Neural cell (in vitro differentiated cells): ENCODE measurements around the gene PLXNC1. TPM values are rescaled to one million over a fixed set of nuclear protein-coding genes. Genes with fewer than 3 reads are reported as not detected.

Source experiments
- H2AFZ ChIP-seq: fragments of 200-600, 300-800 bp; sonication (generic), shearing (Covaris generic); 2 replicates; pipeline ENCODE4 v1.6.0; 2014; ENCODE audit warnings: low read depth, mild to moderate bottlenecking, antibody characterized with exemption, low read length, moderate library complexity
- H3F3A ChIP-seq: fragments of 200-600 bp; shearing (Covaris generic); 2 replicates; pipeline ENCODE4 v1.6.1; 2016; ENCODE audit warnings: mild to moderate bottlenecking, moderate library complexity, mixed read lengths, antibody characterized with exemption, low read length; ENCODE audit not compliant: insufficient read depth, poor library complexity, severe bottlenecking
- H3K27ac ChIP-seq: fragments of 200-600, 300-800 bp; sonication (generic), shearing (Covaris generic); 2 replicates; pipeline ENCODE4 v1.5.1; 2014; ENCODE audit warnings: mild to moderate bottlenecking, low read length, moderate library complexity
- H3K27me3 ChIP-seq: fragments of 300-800, 200-600 bp; sonication (generic), shearing (Covaris generic); 2 replicates; pipeline ENCODE4 v1.6.0; 2014; ENCODE audit warnings: mild to moderate bottlenecking, low read depth, low read length, moderate library complexity; ENCODE audit not compliant: insufficient read depth
- H3K36me3 ChIP-seq: fragments of 300-800, 200-600 bp; sonication (generic), shearing (Covaris generic); 2 replicates; pipeline ENCODE4 v1.5.1; 2014; ENCODE audit warnings: mild to moderate bottlenecking, antibody characterized with exemption, low read length, moderate library complexity; ENCODE audit not compliant: insufficient read depth
- H3K4me2 ChIP-seq: fragments of 300-800, 200-600 bp; sonication (generic), shearing (Covaris generic); 2 replicates; pipeline ENCODE4 v1.6.0; 2014; ENCODE audit warnings: mild to moderate bottlenecking, low read length
- H3K4me3 ChIP-seq: fragments of 300-800, 200-600 bp; sonication (generic), shearing (Covaris generic); 2 replicates; pipeline ENCODE4 v1.5.1; 2014; ENCODE audit warnings: mild to moderate bottlenecking, low read length, moderate library complexity
- H3K79me2 ChIP-seq: fragments of 200-600 bp; shearing (Covaris generic); replicated peaks from 2 replicates; pipeline ENCODE4 v1.6.0; 2014; ENCODE audit warnings: mild to moderate bottlenecking, low read length, moderate library complexity; ENCODE audit not compliant: insufficient read depth
- H3K9ac ChIP-seq: fragments of 300-800, 200-600 bp; sonication (generic), shearing (Covaris generic); 2 replicates; pipeline ENCODE4 v1.6.1; 2016; ENCODE audit warnings: mild to moderate bottlenecking, low read length, mixed read lengths
- H3K9me2 ChIP-seq: fragments of 200-600 bp; shearing (Covaris generic); 2 replicates; pipeline ENCODE4 v1.6.1; 2016; ENCODE audit warnings: mild to moderate bottlenecking, low read length, mixed read lengths; ENCODE audit not compliant: insufficient read depth
- H3K9me3 ChIP-seq: fragments of 200-600, 300-800 bp; sonication (generic), shearing (Covaris generic); 2 replicates; pipeline ENCODE4 v1.6.1; 2016; ENCODE audit warnings: mild to moderate bottlenecking, mixed run types, low read length, moderate library complexity, mixed read lengths
- H4K20me1 ChIP-seq: fragments of 200-600 bp; shearing (Covaris generic); 2 replicates; pipeline ENCODE4 v1.6.1; 2016; ENCODE audit warnings: mild to moderate bottlenecking, mixed run types; ENCODE audit not compliant: insufficient read depth
- EP300 ChIP-seq: fragments of 450-650 bp; conservative IDR thresholded peaks from 2 replicates; pipeline ENCODE4 v1.6.1; 2014; ENCODE audit warnings: antibody characterized with exemption, mild to moderate bottlenecking, moderate library complexity; ENCODE audit not compliant: poor library complexity, severe bottlenecking
- EZH2 ChIP-seq: fragments of 200-600, 300-800 bp; shearing (Covaris generic), sonication (generic); IDR thresholded peaks from 2 replicates; pipeline ENCODE4 v1.6.1; 2014; ENCODE audit warnings: antibody characterized with exemption, low read length, borderline replicate concordance, mild to moderate bottlenecking; ENCODE audit not compliant: insufficient read depth, poor library complexity, severe bottlenecking
- MXI1 ChIP-seq: fragments of 450-650 bp; conservative IDR thresholded peaks from 2 replicates; pipeline ENCODE4 v1.6.1; 2014; ENCODE audit warnings: antibody characterized with exemption, mild to moderate bottlenecking; ENCODE audit not compliant: poor library complexity, severe bottlenecking
- POLR2AphosphoS5 ChIP-seq: IDR thresholded peaks from 2 replicates; pipeline ENCODE4 v1.6.1; 2012
- RAD21 ChIP-seq: fragments of 450-650 bp; conservative IDR thresholded peaks from 2 replicates; pipeline ENCODE4 v1.6.1; 2014; ENCODE audit warnings: antibody characterized with exemption, mild to moderate bottlenecking, moderate library complexity
- SMC3 ChIP-seq: fragments of 450-650 bp; conservative IDR thresholded peaks from 2 replicates; pipeline ENCODE4 v1.6.1; 2014; ENCODE audit warnings: antibody characterized with exemption, mild to moderate bottlenecking, moderate library complexity; ENCODE audit not compliant: poor library complexity
- TAF1 ChIP-seq: IDR thresholded peaks from 2 replicates; pipeline ENCODE4 v1.6.1; 2012; ENCODE audit warnings: low read depth
- polyA plus RNA-seq: library from polyadenylated mRNA; depleted of rRNA; stranded (reverse); fragments of >200 nt; gene quantifications from 2 replicates; pipeline ENCODE4 v1.2.3, GENCODE V29; 2014
- TF ChIP-seq, protein P1 (sequence below): IDR thresholded peaks from 2 replicates; pipeline ENCODE4 v1.6.1; 2012; ENCODE audit warnings: borderline replicate concordance
- TF ChIP-seq, protein P2 (sequence below): fragments of 450-650 bp; IDR thresholded peaks from 2 replicates; pipeline ENCODE4 v1.5.1; 2014; ENCODE audit warnings: antibody characterized with exemption, mild to moderate bottlenecking, moderate library complexity; ENCODE audit not compliant: poor library complexity, severe bottlenecking

Gene PLXNC1
- polyA plus RNA-seq, 1 donor from 2014 or later = 76.3 TPM

DNA sequence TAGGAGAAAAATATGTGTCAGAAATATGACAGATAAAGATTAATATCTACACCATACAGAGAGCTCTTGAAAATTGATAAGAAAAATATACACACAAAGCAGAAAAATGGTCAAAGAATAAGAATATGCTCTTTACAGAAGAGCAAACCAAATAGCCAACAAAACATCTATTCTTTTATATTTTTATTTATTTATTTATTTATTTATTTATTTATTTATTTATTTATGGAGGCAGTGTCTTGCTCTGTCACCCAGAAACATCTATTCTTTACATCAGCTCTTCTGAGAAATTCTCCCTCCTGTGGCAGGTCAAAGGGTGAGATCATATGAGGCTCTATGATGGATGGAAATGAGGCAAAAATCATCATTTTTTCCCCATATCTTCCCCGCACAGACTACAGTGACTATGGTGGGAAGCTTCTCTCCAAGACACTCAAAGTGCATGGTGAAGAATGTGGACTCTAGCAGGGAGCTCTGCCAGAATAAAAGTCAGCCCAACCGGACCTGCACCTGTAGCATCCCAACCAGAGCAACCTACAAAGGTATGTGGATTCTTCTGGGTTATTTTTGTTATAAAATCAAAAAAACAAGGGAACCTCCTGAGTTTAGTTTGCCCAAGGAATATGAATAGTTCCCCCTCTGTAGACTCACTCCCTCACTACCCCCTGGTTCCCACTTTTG, 71.4 kb downstream of the PLXNC1 start:
- Histone ChIP-seq H3K79me2 (no peaks in the 10 kb centered on the region), H3K4me2 (no peak overlapping the region), H3K4me3 (no peak overlapping the region), H2AFZ (no peak overlapping the region), H3K9me2 (no peaks in the 10 kb centered on the region), H3F3A (no peaks in the 10 kb centered on the region), H3K36me3 (peaks cover 24% of the 10 kb centered on the region), H3K9ac (no peak overlapping the region), H3K27ac (no peak overlapping the region), H4K20me1 (no peaks in the 10 kb centered on the region), H3K27me3 (no peaks in the 10 kb centered on the region), H3K9me3 (no peaks in the 10 kb centered on the region)
- no peak for TF ChIP-seq SMC3
- no peak for TF ChIP-seq TAF1
- TF ChIP-seq, protein P1, sequence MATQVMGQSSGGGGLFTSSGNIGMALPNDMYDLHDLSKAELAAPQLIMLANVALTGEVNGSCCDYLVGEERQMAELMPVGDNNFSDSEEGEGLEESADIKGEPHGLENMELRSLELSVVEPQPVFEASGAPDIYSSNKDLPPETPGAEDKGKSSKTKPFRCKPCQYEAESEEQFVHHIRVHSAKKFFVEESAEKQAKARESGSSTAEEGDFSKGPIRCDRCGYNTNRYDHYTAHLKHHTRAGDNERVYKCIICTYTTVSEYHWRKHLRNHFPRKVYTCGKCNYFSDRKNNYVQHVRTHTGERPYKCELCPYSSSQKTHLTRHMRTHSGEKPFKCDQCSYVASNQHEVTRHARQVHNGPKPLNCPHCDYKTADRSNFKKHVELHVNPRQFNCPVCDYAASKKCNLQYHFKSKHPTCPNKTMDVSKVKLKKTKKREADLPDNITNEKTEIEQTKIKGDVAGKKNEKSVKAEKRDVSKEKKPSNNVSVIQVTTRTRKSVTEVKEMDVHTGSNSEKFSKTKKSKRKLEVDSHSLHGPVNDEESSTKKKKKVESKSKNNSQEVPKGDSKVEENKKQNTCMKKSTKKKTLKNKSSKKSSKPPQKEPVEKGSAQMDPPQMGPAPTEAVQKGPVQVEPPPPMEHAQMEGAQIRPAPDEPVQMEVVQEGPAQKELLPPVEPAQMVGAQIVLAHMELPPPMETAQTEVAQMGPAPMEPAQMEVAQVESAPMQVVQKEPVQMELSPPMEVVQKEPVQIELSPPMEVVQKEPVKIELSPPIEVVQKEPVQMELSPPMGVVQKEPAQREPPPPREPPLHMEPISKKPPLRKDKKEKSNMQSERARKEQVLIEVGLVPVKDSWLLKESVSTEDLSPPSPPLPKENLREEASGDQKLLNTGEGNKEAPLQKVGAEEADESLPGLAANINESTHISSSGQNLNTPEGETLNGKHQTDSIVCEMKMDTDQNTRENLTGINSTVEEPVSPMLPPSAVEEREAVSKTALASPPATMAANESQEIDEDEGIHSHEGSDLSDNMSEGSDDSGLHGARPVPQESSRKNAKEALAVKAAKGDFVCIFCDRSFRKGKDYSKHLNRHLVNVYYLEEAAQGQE = no peak
- no peak for TF ChIP-seq EZH2
- no peak for TF ChIP-seq POLR2AphosphoS5
- TF ChIP-seq EP300 = no peak
- no peak for TF ChIP-seq RAD21
- no peak for TF ChIP-seq MXI1
- TF ChIP-seq, protein P2, sequence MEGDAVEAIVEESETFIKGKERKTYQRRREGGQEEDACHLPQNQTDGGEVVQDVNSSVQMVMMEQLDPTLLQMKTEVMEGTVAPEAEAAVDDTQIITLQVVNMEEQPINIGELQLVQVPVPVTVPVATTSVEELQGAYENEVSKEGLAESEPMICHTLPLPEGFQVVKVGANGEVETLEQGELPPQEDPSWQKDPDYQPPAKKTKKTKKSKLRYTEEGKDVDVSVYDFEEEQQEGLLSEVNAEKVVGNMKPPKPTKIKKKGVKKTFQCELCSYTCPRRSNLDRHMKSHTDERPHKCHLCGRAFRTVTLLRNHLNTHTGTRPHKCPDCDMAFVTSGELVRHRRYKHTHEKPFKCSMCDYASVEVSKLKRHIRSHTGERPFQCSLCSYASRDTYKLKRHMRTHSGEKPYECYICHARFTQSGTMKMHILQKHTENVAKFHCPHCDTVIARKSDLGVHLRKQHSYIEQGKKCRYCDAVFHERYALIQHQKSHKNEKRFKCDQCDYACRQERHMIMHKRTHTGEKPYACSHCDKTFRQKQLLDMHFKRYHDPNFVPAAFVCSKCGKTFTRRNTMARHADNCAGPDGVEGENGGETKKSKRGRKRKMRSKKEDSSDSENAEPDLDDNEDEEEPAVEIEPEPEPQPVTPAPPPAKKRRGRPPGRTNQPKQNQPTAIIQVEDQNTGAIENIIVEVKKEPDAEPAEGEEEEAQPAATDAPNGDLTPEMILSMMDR = no peak

DNA sequence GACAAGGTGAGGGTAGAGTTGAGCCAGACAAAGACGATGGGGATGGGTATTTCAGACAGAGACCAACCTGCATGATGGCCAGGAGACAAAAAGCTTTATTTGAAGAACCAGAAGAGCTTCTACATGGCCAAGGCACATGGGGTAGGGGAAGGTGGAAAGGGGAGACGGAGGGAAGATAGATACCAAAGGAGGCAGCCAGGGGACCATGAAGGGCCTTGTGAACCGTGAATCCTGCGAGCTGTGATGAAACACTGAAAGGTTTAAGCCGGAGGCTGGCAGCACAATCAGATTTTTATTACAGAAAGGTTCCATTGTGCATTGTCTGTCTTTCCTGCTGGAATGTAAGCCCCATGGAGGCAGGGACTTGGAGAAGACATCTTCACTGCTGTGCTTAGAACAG, 72.4 kb downstream of the PLXNC1 start:
- Histone ChIP-seq H4K20me1 (no peaks in the 10 kb centered on the region), H3K36me3 (peaks cover 28% of the 10 kb centered on the region), H3K9ac (no peak overlapping the region), H3K4me2 (no peak overlapping the region), H3K9me2 (no peaks in the 10 kb centered on the region), H3K9me3 (no peaks in the 10 kb centered on the region), H2AFZ (no peak overlapping the region), H3K27ac (no peak overlapping the region), H3K79me2 (no peaks in the 10 kb centered on the region), H3K27me3 (no peaks in the 10 kb centered on the region), H3F3A (no peaks in the 10 kb centered on the region), H3K4me3 (no peak overlapping the region)
- no peak for TF ChIP-seq MXI1
- no peak for TF ChIP-seq POLR2AphosphoS5
- no peak for TF ChIP-seq TAF1
- TF ChIP-seq SMC3 = no peak
- TF ChIP-seq, protein P1 = no peak
- no peak for TF ChIP-seq RAD21
- TF ChIP-seq, protein P2 = no peak
- no peak for TF ChIP-seq EP300
